GM19328 (cell line): ENCODE measurements around the gene ATL1.
A peak's percentile ranks its signal among the peaks of the same experiment; 100 is the strongest.
"Not testable (repeated sequence)": the region's sequence is repeated elsewhere in the genome, so short reads cannot be mapped to it uniquely, and the experiment has no call there.

ENCODE experiments used
- ATAC-seq: cut with Tn5 transposase; IDR thresholded peaks from one replicate; pipeline ENCODE4 v1.9.1; 2021; ENCODE audit warnings: mild to moderate bottlenecking, moderate library complexity; ENCODE audit not compliant: unreplicated experiment

The ATL1 gene

GRCh38 chr14:50647753-50648152, 87.8 kb downstream of the ATL1 start:
- ATAC-seq = no peak

GRCh38 chr14:50649691-50650090, 89.7 kb downstream of the ATL1 start:
- ATAC-seq = no peak

DNA sequence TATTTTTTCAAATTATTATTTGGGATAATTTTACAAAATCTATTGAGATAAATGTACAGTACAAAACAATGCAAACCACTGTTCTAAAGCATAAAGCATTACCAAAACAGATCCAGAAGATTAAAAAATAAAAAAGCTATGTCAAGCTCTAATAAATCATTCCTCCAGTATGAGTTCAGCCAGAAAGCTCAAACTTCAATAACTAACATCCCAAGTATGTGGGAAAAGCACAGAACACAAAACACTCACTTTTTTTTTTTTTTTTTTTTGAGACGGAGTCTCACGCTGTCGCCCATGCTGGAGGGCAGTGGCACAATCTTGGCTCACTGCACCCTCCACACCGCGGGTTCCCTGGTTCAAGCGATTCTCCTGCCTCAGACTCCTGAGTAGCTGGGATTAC, 96.8 kb downstream of the ATL1 start:
- ATAC-seq = no peak

GRCh38 chr14:50657753-50658152, 97.8 kb downstream of the ATL1 start:
- ATAC-seq = no peak

DNA sequence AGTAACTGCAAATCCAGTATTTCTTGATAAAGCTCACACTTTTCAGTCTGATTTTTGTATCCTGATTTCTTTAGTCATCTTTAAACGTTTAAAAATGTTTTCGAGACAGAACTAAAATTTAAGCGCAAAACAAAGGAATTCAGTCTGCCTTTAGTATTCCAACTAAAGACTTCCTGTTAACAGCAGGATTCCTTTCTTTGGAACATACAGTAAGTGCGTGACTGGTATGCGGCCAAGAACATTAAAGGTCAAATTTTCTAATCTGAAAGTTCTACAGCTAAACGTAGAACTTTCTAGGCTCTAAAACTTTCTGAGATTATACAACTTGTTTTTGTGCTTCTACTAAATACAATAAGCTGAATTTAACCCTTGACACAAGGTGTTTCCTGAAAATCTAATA, 98.3 kb downstream of the ATL1 start:
- no peak for ATAC-seq

DNA sequence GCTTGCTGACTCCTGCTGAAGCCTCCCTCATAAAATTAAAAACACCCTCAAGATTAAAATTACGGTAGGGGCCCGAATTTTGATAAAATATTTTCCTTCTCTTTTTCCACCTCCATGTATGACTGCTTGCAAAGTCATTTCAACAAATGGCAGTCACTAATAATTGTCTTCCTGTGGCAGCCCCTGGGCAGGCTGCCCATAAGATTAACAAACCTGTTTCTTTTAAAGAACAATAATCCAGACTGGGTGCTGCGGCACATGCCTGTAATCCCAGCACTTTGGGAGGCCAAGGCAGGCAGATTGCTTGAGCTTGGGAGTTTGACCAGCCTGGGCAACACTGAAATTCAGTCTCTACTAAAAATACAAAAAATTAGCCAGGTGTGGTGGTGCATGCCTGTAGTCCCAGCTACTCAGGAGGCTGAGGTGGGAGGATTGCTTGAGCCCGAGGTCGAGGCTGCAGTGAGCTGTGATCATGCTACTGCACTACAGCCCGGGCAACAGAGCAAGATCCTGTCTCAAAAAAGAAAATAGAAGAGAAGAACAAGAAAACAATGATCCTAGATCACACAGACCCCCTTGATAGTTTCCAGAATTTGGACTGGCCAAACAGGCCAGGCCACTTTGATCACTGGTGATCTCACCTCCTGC, 99.5 kb downstream of the ATL1 start:
- no peak for ATAC-seq

DNA sequence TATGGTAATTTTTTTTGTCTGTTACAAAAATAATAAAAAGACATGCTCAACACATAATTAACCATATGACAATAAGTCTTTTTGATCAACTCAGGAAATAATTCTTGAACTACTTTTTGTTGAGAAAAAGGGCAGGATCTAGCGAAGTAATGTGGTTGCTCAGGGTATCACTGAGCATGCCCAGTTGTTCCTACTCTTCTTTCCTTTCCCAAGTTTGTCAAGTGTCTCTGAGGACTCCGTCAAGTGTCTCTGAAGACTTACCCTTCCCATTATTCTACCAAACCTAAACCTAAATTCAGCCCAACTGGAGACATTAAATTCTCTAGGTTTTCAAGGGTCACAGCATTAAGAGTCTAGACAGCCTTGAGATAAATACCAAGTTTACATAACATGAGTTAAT, 104.6 kb downstream of the ATL1 start:
- ATAC-seq = not testable (repeated sequence)

- not testable (repeated sequence) for ATAC-seq
Observed at GRCh38 chr14:50665300-50665699, 105.4 kb downstream of the ATL1 start.

- no peak for ATAC-seq
Observed at GRCh38 chr14:50666772-50667683, 107.1 kb downstream of the ATL1 start.

- ATAC-seq = peak; percentile 42
Observed at GRCh38 chr14:50667684-50667995, 107.7 kb downstream of the ATL1 start.

DNA sequence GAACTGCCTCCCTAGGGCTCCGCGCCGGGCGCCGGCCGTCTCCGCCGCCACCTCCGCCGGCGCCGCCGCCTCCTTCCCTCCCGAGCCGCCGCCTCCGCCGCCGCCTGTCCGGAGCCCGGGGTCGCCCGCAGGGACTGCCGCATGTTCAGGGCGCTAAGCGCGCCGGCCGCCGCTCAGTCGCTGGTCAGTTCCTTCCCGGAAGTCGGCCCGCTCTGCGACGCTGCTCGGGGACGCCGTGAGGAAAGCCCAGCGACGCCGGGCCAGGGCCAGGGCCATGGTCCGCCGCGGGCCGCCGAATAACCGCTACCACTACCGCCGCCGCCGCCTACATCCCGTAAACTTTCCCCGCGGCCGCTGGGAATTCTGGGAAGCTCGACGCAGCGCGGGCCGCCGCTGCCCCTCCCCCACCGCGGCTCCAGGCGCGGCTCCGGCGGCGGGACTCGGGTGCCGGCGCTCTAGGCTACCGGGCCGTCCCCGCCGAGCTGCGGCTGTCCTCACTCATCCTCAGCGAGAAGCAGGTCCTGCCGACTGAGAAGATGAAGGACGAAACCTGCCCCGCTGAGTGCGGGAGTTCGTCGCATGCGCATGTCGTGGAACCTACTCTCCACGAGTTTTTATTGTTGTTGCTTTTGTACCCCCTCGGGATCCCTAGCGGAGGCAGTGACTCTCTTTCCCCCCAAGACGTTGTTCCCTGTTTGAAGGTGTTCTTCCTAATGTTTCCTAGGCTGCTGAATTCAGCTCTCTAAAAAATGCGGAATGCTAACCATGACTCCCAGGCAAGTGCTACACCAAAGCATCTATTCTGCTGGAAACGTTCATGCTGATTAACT, 108.3 kb downstream of the ATL1 start, which contains the start of gene SAV1:
SAV1 (minus strand) TSS at position 311 of the 830 bp plus-strand sequence. CDS start 339 bp downstream, outside the sequence.
- ATAC-seq = peak; percentile 50

GRCh38 chr14:50668826-50669143, 108.8 kb downstream of the ATL1 start:
- ATAC-seq = no peak

DNA sequence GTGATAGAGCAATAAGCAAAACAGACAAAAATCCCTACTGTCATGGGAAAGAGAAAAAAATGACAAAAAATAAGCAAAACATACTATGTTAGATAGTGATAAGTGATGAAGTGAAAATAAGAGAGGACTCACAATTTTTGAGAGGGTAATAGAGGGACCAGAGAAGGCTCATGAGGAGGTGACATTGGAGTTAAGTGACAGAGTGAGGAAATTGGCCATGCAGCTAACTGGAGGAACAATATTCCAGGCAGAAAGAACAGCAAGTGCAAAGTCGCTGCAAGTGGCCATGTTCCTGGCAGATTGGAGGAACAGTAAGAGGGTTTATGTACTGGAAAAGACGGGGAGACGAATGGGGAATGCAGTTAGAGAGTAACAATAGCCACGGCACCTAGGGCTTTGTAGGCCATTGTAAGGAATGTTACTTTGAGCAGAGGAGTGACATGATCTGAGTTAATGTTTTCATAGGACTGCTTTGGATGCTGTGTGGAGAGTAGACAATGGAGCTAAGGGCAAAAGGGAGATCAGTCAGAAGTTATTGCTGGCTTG, 109.6 kb downstream of the ATL1 start:
- ATAC-seq = no peak

- ATAC-seq = no peak
Observed at GRCh38 chr14:50670196-50670865, 110.4 kb downstream of the ATL1 start.

GRCh38 chr14:50670866-50671256, 110.9 kb downstream of the ATL1 start:
- no peak for ATAC-seq

DNA sequence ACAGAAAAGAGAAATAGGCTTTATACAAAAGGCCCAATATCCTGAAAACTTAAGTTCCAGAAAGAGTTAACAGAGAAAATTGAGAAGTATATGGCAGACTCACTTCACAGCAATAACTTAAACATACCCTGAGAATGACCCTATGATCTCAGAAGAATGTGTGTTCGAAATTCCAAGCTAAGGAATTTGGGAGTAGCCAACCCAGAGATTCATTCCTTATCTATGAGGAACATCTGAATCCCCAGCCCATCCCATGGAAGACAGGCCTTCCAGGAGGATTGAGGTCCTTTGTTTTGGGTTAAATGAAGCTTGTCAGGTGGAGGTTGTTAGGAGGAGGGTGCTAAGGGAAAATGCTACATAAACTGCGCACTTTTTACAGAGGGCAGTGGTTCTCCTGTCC, 115.7 kb downstream of the ATL1 start:
- ATAC-seq = no peak

- no peak for ATAC-seq
Observed at GRCh38 chr14:50676814-50677516, 117.0 kb downstream of the ATL1 start.

DNA sequence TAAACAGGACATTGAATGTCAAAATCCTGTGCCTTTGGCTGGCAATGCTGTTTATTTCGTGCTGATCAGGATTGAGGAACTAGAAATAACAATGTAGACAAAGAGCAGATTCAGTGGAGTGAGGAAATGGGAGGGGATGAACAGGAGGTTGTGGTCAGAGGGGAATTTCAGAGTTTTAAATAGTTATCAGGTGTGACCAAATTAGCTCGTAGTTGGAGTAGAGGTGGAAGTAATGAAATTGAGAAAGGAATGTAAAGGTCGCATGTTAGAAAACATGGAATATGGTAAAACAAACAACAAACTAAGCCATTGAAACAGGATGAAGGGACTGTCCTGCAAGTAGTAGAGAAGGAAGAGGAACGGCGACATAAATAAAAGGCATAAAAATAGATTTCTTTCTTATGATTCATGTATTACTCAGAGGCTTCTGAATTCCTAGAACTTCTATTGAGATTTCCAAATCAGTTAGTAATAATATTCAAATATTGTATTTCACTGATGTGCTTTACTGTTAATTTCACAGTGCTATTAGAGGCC, 117.7 kb downstream of the ATL1 start:
- ATAC-seq = no peak

- ATAC-seq = no peak
Observed at GRCh38 chr14:50678163-50678562, 118.2 kb downstream of the ATL1 start.

- no peak for ATAC-seq
Observed at GRCh38 chr14:50679674-50680073, 119.7 kb downstream of the ATL1 start.
